ENCODE measurements around the gene JPT1.

JPT1 gene

DNA sequence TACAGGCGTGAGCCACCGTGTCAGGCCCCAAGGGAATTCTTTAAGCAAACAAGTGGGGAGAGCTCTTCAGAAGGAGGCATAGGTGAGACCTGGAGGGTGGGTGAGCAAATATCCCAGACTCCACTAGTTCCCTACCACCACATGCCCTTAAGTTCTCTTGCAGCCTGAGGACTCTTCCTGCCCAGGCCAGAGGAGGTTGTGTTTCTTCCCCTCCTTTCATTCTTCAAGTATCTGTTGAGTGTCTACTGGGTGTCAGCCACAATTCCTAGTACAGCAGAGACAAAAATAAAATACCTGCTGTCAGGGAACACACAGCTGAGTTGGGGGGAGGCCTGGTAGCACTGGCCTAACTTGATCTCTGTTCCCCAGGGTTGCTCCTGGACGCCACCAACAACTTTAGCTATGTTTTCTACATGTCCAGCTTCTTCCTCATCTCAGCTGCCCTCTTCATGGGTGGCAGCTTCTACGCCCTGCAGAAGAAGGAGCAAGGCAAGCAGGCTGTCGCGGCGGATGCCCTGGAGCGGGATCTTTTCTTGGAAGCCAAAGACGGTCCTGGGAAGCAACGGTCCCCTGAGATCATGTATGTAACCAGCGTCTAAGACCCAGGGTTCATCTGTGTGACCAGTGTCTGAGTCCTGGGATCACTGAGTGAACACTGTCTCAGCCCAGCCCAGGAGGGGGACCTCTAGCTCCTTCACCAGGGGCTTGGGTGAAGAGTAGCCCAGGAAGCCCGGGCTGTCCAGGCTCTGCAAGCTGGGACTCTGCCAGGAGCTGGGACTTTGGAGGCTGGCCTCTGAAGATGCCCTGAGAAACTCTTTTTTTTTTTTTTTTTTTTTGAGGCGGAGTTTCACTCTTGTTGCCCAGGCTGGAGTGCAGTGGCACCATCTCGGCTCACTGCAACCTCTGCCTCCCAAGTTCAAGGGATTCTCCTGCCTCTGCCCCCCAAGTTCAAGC, 50.4 kb downstream of the JPT1 start:
- DNase-seq: no peak

DNA sequence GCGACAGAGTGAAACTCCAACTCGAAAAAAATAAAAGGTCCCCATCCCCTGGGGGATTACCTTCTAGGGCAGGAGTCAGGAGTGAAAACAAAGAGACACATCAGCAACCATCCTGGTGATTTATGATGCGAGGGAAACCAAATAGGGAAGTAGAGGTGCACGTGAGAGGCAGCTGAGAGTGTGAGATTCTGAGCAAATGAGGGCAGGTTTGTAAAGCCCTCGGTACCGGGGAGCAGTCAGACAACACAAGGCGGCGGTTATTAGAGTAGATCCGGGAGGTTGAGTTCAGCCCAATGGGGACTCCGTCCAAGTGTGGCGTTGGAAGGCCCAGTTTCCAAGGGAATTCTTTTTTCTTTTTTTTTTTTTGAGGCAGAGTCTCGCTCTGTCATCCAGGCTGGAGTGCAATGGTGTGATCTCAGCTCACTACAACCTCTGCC, 51.9 kb downstream of the JPT1 start:
- no peak for DNase-seq

GRCh38 chr17:75099881-75100595, 54.3 kb downstream of the JPT1 start:
- no peak for DNase-seq

- DNase-seq: no peak
These were observed 55.5 kb downstream of the JPT1 start for GRCh38 chr17:75098861-75099260.

GRCh38 chr17:75097865-75098264, 56.4 kb downstream of the JPT1 start:
- DNase-seq: no peak

GRCh38 chr17:75096082-75096625, 58.2 kb downstream of the JPT1 start:
- DNase-seq: no peak

DNA sequence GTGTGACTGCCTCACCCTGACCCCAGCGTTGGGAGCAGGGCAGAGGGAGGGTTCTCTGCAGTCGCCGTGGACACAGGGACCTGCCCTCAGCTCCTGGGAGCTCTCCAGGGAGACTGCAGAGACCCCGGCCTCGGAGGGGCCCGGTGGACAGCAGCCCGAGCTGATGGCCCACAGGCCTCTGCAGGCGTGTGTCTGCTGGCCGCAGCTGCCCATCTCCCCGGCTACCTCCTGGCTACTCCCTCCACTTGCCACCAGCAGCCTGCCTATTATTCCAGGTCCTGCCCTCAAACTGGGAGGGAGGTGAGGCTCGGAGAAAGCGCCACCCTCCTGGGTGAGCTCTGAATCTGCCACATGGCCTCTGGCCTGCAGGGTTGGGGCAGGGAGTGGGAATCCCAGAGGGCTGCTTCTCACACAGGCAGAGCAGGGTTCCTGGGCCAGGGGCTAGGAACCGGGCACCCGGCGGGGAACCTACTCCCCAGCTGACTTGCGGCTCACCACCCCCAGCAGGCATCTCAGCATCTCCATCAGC, 59.4 kb downstream of the JPT1 start:
- DNase-seq: no peak

GRCh38 chr17:75093548-75094158, 60.7 kb downstream of the JPT1 start:
- DNase-seq: no peak

DNA sequence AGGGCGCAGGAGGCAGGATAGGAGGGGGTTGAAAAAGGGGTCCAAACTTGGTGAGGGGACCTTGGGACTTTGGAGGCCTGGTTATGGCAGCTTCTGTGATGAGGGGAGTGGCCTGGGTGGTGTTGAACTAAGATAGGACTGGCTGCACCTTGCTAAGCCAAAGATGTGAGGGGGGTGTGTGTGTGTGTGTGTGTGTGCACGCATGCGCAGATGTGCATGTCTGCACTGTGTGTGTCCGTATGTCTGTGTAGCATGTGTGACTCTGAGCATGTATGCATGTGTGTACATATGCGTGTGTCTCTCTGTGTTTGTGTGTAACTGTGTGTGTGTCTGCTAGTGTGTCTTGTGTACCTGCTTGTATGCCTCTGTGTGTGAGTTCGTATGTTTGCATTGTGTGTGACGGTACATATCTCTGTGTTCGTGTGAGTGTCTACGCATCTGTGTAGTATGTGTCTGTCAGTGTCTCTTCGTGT, 62.4 kb downstream of the JPT1 start:
- DNase-seq: no peak

- no peak for DNase-seq
These were observed 63.1 kb downstream of the JPT1 start for GRCh38 chr17:75090871-75091854.

GRCh38 chr17:75088465-75089417, 65.6 kb downstream of the JPT1 start:
- no peak for DNase-seq

DNA sequence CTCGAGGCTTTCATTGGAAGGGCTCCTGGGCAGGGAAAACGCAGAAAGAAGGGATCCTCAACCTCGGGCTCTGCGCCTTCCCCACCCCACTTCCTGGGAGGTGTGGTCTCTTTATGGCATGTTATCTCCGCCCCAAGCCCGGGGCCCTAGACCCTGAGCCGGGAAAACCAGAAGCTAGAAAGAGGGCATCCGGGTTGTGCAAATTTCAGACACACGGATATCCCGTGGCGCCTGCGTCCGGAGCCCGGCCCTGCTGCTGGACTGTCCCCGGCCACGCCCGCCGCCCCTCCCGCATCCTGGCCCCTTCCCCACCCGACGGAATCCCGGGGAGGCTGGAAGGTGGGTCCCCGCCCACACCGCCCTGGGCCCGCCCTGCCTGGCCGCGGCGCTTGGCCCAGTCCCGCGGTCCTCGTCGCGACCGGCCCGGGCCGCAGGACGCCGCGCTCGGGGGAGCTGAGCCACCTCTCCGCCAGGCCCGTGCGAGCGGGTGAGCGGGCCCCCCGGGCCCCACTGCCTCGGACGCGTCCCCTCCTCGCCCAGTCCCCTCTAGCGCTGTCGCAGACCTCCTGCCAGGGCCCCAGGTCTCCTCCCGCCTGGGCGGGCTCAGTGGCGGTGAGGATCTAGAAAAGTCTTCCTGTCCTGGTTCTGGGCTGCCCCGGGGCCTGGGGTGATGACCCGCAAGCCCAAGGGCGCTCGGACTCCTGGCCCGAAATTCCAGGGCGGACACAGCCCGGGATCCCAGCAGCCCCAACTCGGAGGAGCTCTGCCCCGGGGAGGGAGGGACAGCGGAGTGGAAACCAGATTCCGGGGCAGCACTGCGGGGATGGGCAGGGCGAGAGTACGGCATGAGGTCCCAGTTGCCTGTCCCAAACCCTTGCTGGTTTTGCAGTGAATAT, 66.5 kb downstream of the JPT1 start, which contains the start of gene SLC16A5:
SLC16A5 (plus strand) TSS at position 397 of the 896 bp plus-strand sequence. CDS start 5,683 bp downstream, outside the sequence.
- peak; percentile 46 to 62 for DNase-seq

GRCh38 chr17:75087182-75087557, 67.1 kb downstream of the JPT1 start:
- no peak for DNase-seq

DNA sequence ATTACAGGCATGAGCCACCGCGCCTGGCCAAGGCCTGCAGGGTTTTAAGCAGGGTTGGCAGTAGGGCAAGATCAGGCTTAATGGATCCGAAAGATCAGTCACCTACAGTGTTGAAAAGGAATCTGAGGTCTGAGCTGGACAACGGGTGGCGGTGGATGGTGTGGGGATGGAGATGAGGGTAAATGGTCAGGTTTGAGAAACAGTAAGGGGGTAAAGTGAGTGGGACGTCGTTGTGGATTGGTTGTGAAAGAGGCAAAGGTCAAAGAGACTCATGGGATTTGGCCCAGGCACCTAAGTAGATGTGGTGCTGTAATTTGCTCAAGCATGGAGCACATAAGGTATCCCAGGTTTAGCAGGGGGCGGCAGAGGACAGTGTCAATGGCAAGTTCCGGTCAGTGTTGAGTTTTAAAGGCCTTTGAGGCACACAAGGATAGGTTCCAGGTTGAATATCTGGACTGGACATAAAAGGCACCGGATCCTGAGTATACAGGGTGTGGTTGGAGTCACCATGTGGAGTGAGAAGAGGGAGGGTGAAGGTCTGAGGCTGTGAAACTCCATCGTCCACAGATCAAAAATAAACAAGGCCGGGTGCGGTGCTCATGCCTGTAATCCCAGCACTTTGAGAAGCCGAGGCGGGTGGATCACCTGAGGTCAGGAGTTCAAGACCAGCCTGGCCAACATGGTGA, 67.7 kb downstream of the JPT1 start:
- no peak for DNase-seq
